Glutamatergic neuron (in vitro differentiated cells): ENCODE results near the gene NBEA. TPM values are rescaled to one million over a fixed set of nuclear protein-coding genes. Genes with fewer than 3 reads are reported as not detected.

Experiments used
- DNase-seq: peaks from one replicate; pipeline ENCODE4 v3.0.0; 2022
- H3K27ac Mint-ChIP-seq: one replicate; pipeline ENCODE4 v1.8.0; 2020; ENCODE audit warnings: mild to moderate bottlenecking, mixed read lengths, inconsistent platforms; ENCODE audit not compliant: unreplicated experiment
- H3K27me3 Mint-ChIP-seq: one replicate; pipeline ENCODE4 v1.8.0; 2020; ENCODE audit warnings: mild to moderate bottlenecking, moderate library complexity, mixed read lengths, inconsistent platforms; ENCODE audit not compliant: unreplicated experiment
- H3K36me3 Mint-ChIP-seq: one replicate; pipeline ENCODE4 v1.8.0; 2020; ENCODE audit warnings: mild to moderate bottlenecking, mixed read lengths, inconsistent platforms; ENCODE audit not compliant: unreplicated experiment
- H3K4me1 Mint-ChIP-seq: one replicate; pipeline ENCODE4 v1.8.0; 2020; ENCODE audit warnings: mild to moderate bottlenecking, low read depth, mixed read lengths, inconsistent platforms; ENCODE audit not compliant: unreplicated experiment
- H3K4me3 Mint-ChIP-seq: one replicate; pipeline ENCODE4 v1.8.0; 2020; ENCODE audit warnings: mild to moderate bottlenecking, mixed read lengths, inconsistent platforms; ENCODE audit not compliant: unreplicated experiment
- H3K9me3 Mint-ChIP-seq: one replicate; pipeline ENCODE4 v1.8.0; 2020; ENCODE audit warnings: mild to moderate bottlenecking, moderate library complexity, mixed read lengths, inconsistent platforms; ENCODE audit not compliant: unreplicated experiment
- CTCF ChIP-seq: fragments of 200-600 bp; sonication (generic); IDR thresholded peaks from one replicate; pipeline ENCODE4 v1.5.0; 2021; ENCODE audit not compliant: partially characterized antibody, unreplicated experiment
- total RNA-seq: library from RNA; stranded (reverse); fragmentation: NEBNext Ultra II Directional; extraction: Animal tissue kit (Norgen Biotek cat#: 25700); gene quantifications from one replicate; pipeline ENCODE4 v1.2.1, GENCODE V29; 2021; ENCODE audit not compliant: unreplicated experiment

NBEA gene
- total RNA-seq, 1 donor from 2014 or later, result 48.3 TPM

- Mint-ChIP-seq H3K9me3 (no peaks in the 10 kb centered on the region), H3K4me1 (peaks cover 4% of the 10 kb centered on the region), H3K27me3 (no peaks in the 10 kb centered on the region), H3K27ac (no peak overlapping the region), H3K4me3 (no peak overlapping the region), H3K36me3 (no peaks in the 10 kb centered on the region)
- no peak for TF ChIP-seq CTCF
- DNase-seq, result no peak
These were observed 274.1 kb downstream of the NBEA start for GRCh38 chr13:35216131-35216530.

- TF ChIP-seq CTCF, result no peak
- Mint-ChIP-seq H3K4me3 (no peak overlapping the region), H3K27ac (no peak overlapping the region), H3K36me3 (no peaks in the 10 kb centered on the region), H3K27me3 (no peaks in the 10 kb centered on the region), H3K9me3 (no peaks in the 10 kb centered on the region), H3K4me1 (peaks cover 10% of the 10 kb centered on the region)
- no peak for DNase-seq
These were observed 277.0 kb downstream of the NBEA start for GRCh38 chr13:35219021-35219420.

- no peak for TF ChIP-seq CTCF
- Mint-ChIP-seq H3K4me3 (no peak overlapping the region), H3K27ac (no peak overlapping the region), H3K36me3 (no peaks in the 10 kb centered on the region), H3K9me3 (peaks cover 2% of the 10 kb centered on the region), H3K4me1 (peaks cover 9% of the 10 kb centered on the region), H3K27me3 (peaks cover 3% of the 10 kb centered on the region)
- no peak for DNase-seq
These were observed 283.1 kb downstream of the NBEA start for GRCh38 chr13:35225159-35225558.

GRCh38 chr13:35225582-35225981, 283.5 kb downstream of the NBEA start:
- Mint-ChIP-seq H3K4me3 (no peak overlapping the region), H3K36me3 (no peaks in the 10 kb centered on the region), H3K27ac (no peak overlapping the region), H3K9me3 (peaks cover 2% of the 10 kb centered on the region), H3K4me1 (peaks cover 9% of the 10 kb centered on the region), H3K27me3 (peaks cover 3% of the 10 kb centered on the region)
- DNase-seq, result no peak
- TF ChIP-seq CTCF, result no peak

- Mint-ChIP-seq H3K27ac (no peak overlapping the region), H3K4me1 (peaks cover 8% of the 10 kb centered on the region), H3K4me3 (no peak overlapping the region), H3K36me3 (no peaks in the 10 kb centered on the region), H3K9me3 (peaks cover 2% of the 10 kb centered on the region), H3K27me3 (peaks cover 3% of the 10 kb centered on the region)
- TF ChIP-seq CTCF, result no peak
- no peak for DNase-seq
These were observed 286.5 kb downstream of the NBEA start for GRCh38 chr13:35228536-35228935.
